H1 (cell line): ENCODE data around the gene ACKR2.

Experiments used
- HDAC2 ChIP-seq, 2 experiments: fragments of 300-600 bp in 1 of 2; sonication (generic) in 1 of 2; IDR thresholded peaks; 2 replicates each; pipeline ENCODE4 v1.6.1; 2011 to 2012; ENCODE audit warnings: low read depth in 2 of 2, low read length in 2 of 2, mild to moderate bottlenecking in 2 of 2, moderate library complexity in 2 of 2, borderline replicate concordance in 1 of 2, inconsistent platforms in 1 of 2
- POLR2A ChIP-seq, 2 experiments: IDR thresholded peaks; 1 replicate in 1 of 2; 2 replicates in 1 of 2; pipeline ENCODE4 v1.6.1; 2011; ENCODE audit warnings: low read depth in 2 of 2, low read length in 2 of 2, mild to moderate bottlenecking in 2 of 2; ENCODE audit errors: control extremely low read depth in 1 of 2
- TF ChIP-seq, protein P1 (sequence below), 3 experiments: IDR thresholded peaks; 1 replicate in 2 of 3; 2 replicates in 1 of 3; pipeline versions ENCODE4 v1.5.1 to v1.6.1; 2011; ENCODE audit warnings: low read length in 3 of 3, mild to moderate bottlenecking in 3 of 3, inconsistent platforms in 2 of 3, low read depth in 1 of 3, moderate library complexity in 1 of 3; ENCODE audit not compliant: insufficient read depth in 1 of 3; ENCODE audit errors: control extremely low read depth in 1 of 3

DNA sequence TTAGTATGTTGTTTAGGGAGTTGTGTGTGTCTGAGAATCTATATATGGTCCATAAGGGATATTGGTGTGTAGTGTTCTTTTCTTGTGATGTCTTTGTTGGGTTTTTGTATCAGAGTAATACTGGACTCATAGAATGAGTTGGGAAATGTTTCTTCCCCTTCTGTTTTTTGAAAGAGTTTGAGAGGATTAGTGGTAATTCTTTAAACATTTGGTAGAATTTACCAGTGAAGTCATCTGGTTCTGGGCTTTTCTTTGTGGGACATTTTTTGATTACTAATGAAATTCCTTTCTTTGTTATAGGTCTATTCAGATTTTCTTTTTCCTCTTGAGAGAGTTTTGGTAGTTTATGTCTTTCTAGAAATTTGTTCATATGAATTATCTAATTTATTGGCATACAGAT is 16.9 kb downstream of the ACKR2 start:
- TF ChIP-seq POLR2A (IDR thresholded peaks at IDR 0.05; ENCODE audit: control extremely low read depth in 1 of 2, low read depth in 2 of 2, low read length in 2 of 2) (no peak), HDAC2 (IDR thresholded peaks at IDR 0.05; ENCODE audit: borderline replicate concordance in 1 of 2, low read depth in 2 of 2, low read length in 2 of 2) (no peak)
- TF ChIP-seq, protein P1, sequence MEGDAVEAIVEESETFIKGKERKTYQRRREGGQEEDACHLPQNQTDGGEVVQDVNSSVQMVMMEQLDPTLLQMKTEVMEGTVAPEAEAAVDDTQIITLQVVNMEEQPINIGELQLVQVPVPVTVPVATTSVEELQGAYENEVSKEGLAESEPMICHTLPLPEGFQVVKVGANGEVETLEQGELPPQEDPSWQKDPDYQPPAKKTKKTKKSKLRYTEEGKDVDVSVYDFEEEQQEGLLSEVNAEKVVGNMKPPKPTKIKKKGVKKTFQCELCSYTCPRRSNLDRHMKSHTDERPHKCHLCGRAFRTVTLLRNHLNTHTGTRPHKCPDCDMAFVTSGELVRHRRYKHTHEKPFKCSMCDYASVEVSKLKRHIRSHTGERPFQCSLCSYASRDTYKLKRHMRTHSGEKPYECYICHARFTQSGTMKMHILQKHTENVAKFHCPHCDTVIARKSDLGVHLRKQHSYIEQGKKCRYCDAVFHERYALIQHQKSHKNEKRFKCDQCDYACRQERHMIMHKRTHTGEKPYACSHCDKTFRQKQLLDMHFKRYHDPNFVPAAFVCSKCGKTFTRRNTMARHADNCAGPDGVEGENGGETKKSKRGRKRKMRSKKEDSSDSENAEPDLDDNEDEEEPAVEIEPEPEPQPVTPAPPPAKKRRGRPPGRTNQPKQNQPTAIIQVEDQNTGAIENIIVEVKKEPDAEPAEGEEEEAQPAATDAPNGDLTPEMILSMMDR (IDR thresholded peaks at IDR 0.05; ENCODE audit: control extremely low read depth in 1 of 3, insufficient read depth in 1 of 3, low read depth in 1 of 3, low read length in 3 of 3): no peak
